GM23338 (cell line): ENCODE measurements around the gene HSPA12A.

Experiments
- REST ChIP-seq: IDR thresholded peaks from one replicate; pipeline ENCODE4 v1.6.1; 2018; ENCODE audit warnings: antibody characterized with exemption; ENCODE audit not compliant: unreplicated experiment
- ZNF331 ChIP-seq: fragments of 250-450 bp; sonication (Bioruptor Pico); IDR thresholded peaks from 2 replicates; pipeline ENCODE4 v1.5.0; 2020; ENCODE audit warnings: low read depth, mild to moderate bottlenecking, moderate library complexity
- TF ChIP-seq, protein P1 (sequence below), 2 experiments: fragments of 200-600 bp in 1 of 2; sonication (generic) in 1 of 2; conservative IDR thresholded peaks; 2 replicates each; pipeline versions ENCODE4 v1.5.1 to v1.6.1; 2016 to 2017; ENCODE audit warnings: antibody characterized with exemption in 2 of 2, low read depth in 2 of 2, mild to moderate bottlenecking in 2 of 2, moderate library complexity in 1 of 2

- no peak for TF ChIP-seq ZNF331 (CRISPR knock-in tag)
- no peak for TF ChIP-seq REST
- TF ChIP-seq, protein P1, sequence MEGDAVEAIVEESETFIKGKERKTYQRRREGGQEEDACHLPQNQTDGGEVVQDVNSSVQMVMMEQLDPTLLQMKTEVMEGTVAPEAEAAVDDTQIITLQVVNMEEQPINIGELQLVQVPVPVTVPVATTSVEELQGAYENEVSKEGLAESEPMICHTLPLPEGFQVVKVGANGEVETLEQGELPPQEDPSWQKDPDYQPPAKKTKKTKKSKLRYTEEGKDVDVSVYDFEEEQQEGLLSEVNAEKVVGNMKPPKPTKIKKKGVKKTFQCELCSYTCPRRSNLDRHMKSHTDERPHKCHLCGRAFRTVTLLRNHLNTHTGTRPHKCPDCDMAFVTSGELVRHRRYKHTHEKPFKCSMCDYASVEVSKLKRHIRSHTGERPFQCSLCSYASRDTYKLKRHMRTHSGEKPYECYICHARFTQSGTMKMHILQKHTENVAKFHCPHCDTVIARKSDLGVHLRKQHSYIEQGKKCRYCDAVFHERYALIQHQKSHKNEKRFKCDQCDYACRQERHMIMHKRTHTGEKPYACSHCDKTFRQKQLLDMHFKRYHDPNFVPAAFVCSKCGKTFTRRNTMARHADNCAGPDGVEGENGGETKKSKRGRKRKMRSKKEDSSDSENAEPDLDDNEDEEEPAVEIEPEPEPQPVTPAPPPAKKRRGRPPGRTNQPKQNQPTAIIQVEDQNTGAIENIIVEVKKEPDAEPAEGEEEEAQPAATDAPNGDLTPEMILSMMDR (conservative IDR thresholded peaks at IDR 0.05; ENCODE audit: low read depth in 2 of 2) = no peak
Measured at GRCh38 chr10:116672891-116673290, 69.5 kb downstream of the HSPA12A start.
